Fibroblast of mammary gland (primary cell): ENCODE data around the gene SLC35B4.
A peak's percentile ranks its signal among the peaks of the same experiment; 100 is the strongest.

Source experiments
- DNase-seq: peaks from one replicate; pipeline ENCODE4 v3.0.0-alpha.2; 2010; ENCODE audit warnings: low read depth
- H3K4me3 ChIP-seq: 2 replicates; pipeline ENCODE4 v1.5.1; 2011; ENCODE audit warnings: low read depth, mild to moderate bottlenecking, low read length, moderate library complexity; ENCODE audit not compliant: control insufficient read depth
- TF ChIP-seq, protein P1 (sequence below): conservative IDR thresholded peaks from 2 replicates; pipeline ENCODE4 v1.5.1; 2011; ENCODE audit warnings: low read depth, low read length, inconsistent platforms; ENCODE audit not compliant: control insufficient read depth, insufficient read depth

The SLC35B4 gene

DNA sequence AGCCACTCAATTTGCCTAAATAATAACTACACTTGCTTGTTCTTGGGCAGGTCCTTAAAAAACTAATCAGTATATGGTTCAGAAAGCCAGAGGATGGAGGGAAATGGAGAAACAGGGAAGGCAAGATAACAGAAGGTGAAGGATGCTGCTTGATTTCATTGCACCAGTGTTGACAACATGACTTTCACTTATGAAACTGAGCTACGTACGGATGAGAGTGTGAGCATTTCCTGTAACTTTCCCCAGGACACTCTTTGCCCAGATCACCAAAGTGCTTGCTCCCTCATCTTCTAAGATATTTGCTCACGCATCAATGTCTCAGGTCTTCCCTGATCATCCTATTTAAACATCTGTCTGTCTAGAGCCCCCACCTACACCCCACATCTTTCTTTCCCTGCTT lies 37.4 kb downstream of the SLC35B4 start:
- no peak for DNase-seq
- TF ChIP-seq, protein P1, sequence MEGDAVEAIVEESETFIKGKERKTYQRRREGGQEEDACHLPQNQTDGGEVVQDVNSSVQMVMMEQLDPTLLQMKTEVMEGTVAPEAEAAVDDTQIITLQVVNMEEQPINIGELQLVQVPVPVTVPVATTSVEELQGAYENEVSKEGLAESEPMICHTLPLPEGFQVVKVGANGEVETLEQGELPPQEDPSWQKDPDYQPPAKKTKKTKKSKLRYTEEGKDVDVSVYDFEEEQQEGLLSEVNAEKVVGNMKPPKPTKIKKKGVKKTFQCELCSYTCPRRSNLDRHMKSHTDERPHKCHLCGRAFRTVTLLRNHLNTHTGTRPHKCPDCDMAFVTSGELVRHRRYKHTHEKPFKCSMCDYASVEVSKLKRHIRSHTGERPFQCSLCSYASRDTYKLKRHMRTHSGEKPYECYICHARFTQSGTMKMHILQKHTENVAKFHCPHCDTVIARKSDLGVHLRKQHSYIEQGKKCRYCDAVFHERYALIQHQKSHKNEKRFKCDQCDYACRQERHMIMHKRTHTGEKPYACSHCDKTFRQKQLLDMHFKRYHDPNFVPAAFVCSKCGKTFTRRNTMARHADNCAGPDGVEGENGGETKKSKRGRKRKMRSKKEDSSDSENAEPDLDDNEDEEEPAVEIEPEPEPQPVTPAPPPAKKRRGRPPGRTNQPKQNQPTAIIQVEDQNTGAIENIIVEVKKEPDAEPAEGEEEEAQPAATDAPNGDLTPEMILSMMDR = no peak
- no peak overlapping the region for H3K4me3 ChIP-seq

DNA sequence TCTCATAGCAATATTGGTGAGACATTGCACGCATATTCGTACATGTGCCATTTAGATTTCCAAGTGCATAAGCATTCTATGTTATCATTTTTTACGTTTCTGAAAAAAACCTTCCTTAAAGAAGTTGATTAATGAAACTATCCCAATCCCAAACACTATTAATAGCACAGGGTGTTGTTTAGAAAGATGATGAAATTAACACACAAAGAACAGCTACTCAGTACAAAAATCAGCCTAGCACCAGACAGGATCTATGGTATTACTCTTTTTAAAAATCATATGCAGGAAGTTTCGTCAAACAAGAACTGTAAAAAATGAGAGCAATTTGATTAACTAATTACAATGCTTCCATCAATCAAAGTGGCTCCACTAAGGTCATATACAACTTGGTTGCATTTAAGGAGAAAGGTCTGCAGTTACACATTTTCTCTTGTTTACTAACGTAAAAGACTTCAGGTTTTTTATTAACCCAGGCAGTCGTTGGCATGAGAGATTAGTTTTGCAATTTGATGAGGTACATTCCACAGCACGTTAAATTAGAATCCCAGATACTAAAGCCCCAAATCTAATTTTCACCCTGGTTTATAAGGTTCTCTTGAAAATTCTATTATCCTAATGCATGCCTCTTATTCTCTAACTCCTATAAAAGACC lies 38.1 kb downstream of the SLC35B4 start:
- no peak for DNase-seq
- no peak overlapping the region for H3K4me3 ChIP-seq
- TF ChIP-seq, protein P1 = no peak

DNA sequence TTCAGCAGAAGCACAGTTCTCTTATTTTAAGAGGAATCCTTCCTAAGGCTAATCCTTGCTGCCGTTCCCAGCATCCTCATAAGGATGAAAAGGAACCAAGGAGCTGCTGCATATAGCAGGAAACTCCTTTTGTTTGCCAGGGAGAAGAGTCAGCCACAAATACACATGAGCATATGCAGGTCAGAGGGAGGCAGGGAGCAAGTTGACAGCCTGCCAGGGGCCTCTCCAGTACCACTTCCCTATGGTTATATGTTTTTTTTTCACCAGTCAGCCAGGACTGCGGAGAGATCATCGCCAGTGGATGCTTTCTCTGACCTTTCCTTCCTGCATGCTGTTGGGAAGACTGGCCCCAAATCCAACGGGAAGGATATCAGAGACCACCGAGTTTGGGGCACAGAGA lies 39.8 kb downstream of the SLC35B4 start:
- TF ChIP-seq, protein P1 = no peak
- no peak for DNase-seq
- no peak overlapping the region for H3K4me3 ChIP-seq

DNA sequence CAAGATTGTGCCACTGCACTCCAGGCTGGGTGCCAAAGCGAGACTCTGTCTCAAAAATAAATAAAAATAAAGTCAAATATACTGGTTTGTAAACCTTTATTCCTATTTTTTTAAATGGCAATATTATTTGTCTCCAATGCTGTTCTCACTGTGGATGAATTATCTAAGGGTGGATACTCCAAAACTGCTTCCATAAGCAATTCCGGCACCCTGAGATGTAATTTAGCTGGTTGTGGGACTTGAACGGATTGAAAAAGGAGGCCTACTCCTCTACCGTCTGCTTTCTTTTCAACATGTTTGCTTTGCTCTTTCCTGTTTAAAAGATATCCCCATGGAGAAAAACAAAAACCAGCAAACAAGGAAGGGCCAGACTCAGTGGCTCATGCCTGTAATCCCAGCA lies 54.4 kb downstream of the SLC35B4 start:
- no peak for DNase-seq
- no peak overlapping the region for H3K4me3 ChIP-seq

DNA sequence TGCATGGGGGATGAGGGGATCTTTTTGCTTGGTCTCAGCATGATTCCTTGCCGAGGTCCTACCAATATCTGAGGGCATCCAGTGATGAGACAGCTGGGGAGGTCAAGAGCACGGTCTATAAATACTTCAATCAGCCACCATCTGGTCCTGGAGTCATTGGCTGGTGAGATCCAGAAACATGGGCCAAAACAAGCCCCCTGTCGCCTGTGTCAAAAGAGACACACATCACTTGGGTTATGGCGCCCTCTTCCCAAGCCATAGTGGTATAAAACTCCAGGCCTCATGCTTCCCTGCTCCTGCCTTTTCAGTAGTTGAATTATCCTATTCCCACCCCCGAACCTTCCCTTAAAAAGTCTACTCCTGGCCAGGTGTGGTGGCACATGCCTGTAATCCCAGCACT lies 60.9 kb downstream of the SLC35B4 start:
- TF ChIP-seq, protein P1 = no peak
- no peak overlapping the region for H3K4me3 ChIP-seq
- DNase-seq = peak; percentile 3

More for the DNA sequence above, 54.4 kb downstream of the SLC35B4 start:
- TF ChIP-seq, protein P1 = no peak

DNA sequence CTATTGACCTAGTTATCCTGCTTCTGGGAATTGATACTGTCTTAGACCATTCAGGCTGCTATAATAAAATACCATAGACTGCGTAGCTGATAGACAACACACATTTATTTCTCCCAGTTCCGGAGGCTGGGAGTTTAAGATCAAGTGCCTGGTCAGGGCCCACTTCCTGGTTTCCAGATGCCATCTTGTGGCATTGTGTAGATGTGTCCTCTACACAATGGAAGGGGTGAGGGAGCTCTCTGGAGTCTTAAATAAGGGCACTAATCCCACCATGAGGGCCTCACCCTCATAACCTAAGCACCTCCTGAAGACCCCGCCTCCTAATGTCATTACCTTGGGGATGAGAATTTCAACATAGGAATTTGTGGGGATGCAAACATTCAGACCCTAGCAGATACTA lies 62.4 kb downstream of the SLC35B4 start:
- TF ChIP-seq, protein P1 = peak; percentile 45
- peak; percentile 47 for DNase-seq
- no peak overlapping the region for H3K4me3 ChIP-seq

DNA sequence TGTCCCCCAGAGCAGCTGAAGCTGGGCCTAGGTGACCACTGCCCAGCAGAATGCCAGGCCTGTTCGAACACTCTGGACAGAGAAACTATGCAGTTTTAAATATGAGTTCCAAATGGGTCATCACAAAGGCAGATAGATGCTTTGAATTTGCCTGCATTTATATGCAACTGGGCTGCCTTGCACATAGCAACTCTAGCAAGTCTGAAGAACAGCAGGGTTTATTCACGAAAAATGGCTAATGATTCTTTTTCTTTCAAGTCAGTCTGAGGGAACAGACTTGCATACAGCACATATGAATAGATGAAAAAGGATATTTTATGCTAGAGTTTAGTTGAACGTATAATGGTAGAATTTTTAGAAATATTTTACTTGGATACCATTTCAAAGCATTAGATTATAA lies 68.5 kb downstream of the SLC35B4 start:
- no peak for DNase-seq
- no peak overlapping the region for H3K4me3 ChIP-seq
- TF ChIP-seq, protein P1 = no peak
